ENCODE results near the gene ACOX3. TPM values are rescaled to one million over a fixed set of nuclear protein-coding genes. Genes with fewer than 3 reads are reported as not detected.

Gene ACOX3
- total and polyA plus RNA-seq, 2 of the 8 experiments (the other 6 are each of a cell fraction or from before 2014, with no cell fraction given) = 2.5 to 9.9 TPM

GRCh38 chr4:8345053-8345945 is 95.2 kb downstream of the ACOX3 start:
- Histone ChIP-seq H2BK12ac (ENCODE audit: low read depth, low read length) (no peak overlapping the region), H3K23me2 (ENCODE audit: low read depth, low read length) (peaks cover 1% of the 10 kb centered on the region; the same call in 1 of the 2 replicates), H3K36me3 (ENCODE audit: control insufficient read depth in 2 of 4, insufficient read depth in 4 of 4, low read length in 3 of 4) (no peaks in the 10 kb centered on the region), H2AFZ (ENCODE audit: low read length) (no peak overlapping the region), H3K14ac (ENCODE audit: insufficient read length) (no peak overlapping the region), H4K20me1 (replicated peaks in 1 of 2; ENCODE audit: control insufficient read depth in 1 of 2, insufficient read depth in 2 of 2, low read length in 2 of 2) (no peaks in the 10 kb centered on the region), H3K79me1 (ENCODE audit: low read depth, low read length) (no peaks in the 10 kb centered on the region), H3K27me3 (replicated peaks in 1 of 4; ENCODE audit: control insufficient read depth in 3 of 4, extremely low read depth in 1 of 4, insufficient read depth in 3 of 4, low read length in 3 of 4) (no peaks in the 10 kb centered on the region), H2BK15ac (ENCODE audit: low read length) (no peak overlapping the region), H3K4me3 (ENCODE audit: extremely low read depth in 1 of 4, insufficient read depth in 2 of 4, low read depth in 3 of 4, low read length in 4 of 4) (no peak overlapping the region), H3K4ac (replicated peaks; ENCODE audit: insufficient read length, low read depth, low read length) (no peak overlapping the region), H3K9ac (replicated peaks in 1 of 4; ENCODE audit: extremely low read depth in 1 of 4, low read depth in 3 of 4, low read length in 3 of 4) (no peak overlapping the region), H3K4me2 (ENCODE audit: insufficient read depth in 1 of 2, low read depth in 2 of 2, low read length in 2 of 2) (no peak overlapping the region), H3K9me3 (ENCODE audit: insufficient read depth in 2 of 2, low read depth in 1 of 2, low read length in 1 of 2) (no peaks in the 10 kb centered on the region), H3K18ac (ENCODE audit: extremely low read depth, low read length) (no peak overlapping the region), H4K8ac (ENCODE audit: extremely low read depth, insufficient read depth, low read length) (peak overlapping the region; percentile 71; the same call in 1 of the 2 replicates), H3K79me2 (ENCODE audit: control insufficient read depth in 1 of 2, insufficient read depth in 2 of 2, low read length in 2 of 2) (no peaks in the 10 kb centered on the region), H3K56ac (replicated peaks; ENCODE audit: insufficient read length, low read depth, low read length) (no peak overlapping the region), H2BK5ac (ENCODE audit: low read depth, low read length) (no peak overlapping the region), H4K5ac (ENCODE audit: insufficient read length, low read depth, low read length) (no peak overlapping the region), H2AK5ac (ENCODE audit: low read depth, low read length) (no peak overlapping the region), H2BK120ac (replicated peaks; ENCODE audit: low read depth, low read length) (no peak overlapping the region), H2BK20ac (ENCODE audit: low read length) (no peak overlapping the region), H3K27ac (ENCODE audit: low read depth, low read length) (no peak overlapping the region), H4K91ac (replicated peaks; ENCODE audit: insufficient read length, low read length) (no peak overlapping the region), H3K23ac (ENCODE audit: insufficient read length) (no peak overlapping the region), H3K4me1 (replicated peaks in 1 of 4; ENCODE audit: control insufficient read depth in 3 of 4, insufficient read depth in 4 of 4, low read length in 3 of 4) (peaks cover 0 to 4% (median 3%) of the 10 kb centered on the region in 4 experiments; a peak in 3 of 7 replicates)
- CTCF ChIA-PET (ENCODE audit: partially characterized antibody) = interaction anchor here (0.8 to 5.7 kb wide), 8 partner anchors 10 to 90 kb away, joined by 3 to 27 read pairs (median 4); no protein-coding TSS in a partner anchor
- POLR2A ChIA-PET (ENCODE audit: partially characterized antibody) = no interaction called here
- FAIRE-seq (no peak), DNase-seq (ENCODE audit: low read depth in 1 of 2, low spot score in 2 of 2) (no peak)
- 88% methylated on average over 34 of the region's 34 CpGs; no CpG with 5 or more reads in 1 of the 2 experiments for WGBS, 2 experiments (ENCODE audit: extremely low coverage in 1 of 2, insufficient coverage in 1 of 2, insufficient read length in 1 of 2, insufficient replicate concordance in 2 of 2, low coverage in 1 of 2, low lambda C conversion rate in 2 of 2, missing lambda C conversion rate in 1 of 2)
- no peak for TF ChIP-seq CTCF (IDR thresholded peaks at IDR 0.05; ENCODE audit: control extremely low read depth in 1 of 3, insufficient read depth in 1 of 3, low read depth in 1 of 3, low read length in 3 of 3)
